Right atrium auricular region (tissue), 2 donors: ENCODE measurements around the gene FBXO42. TPM values are rescaled to one million over a fixed set of nuclear protein-coding genes. Genes with fewer than 3 reads are reported as not detected.

Experiments
- DNase-seq: peaks from one replicate; pipeline ENCODE4 v3.0.0-alpha.2; 2019; ENCODE audit warnings: low spot score
- H3K27ac ChIP-seq, 2 donors: fragments of 200-600 bp; sonication (generic); 1 replicate in 1 of 2; 2 replicates in 1 of 2; pipeline ENCODE4 v1.5.1; 2016 to 2019
- H3K27me3 ChIP-seq, 2 donors: fragments of 200-600 bp; sonication (generic); one replicate each; pipeline versions ENCODE4 v1.5.1 to v1.6.0; 2017 to 2019
- H3K36me3 ChIP-seq: fragments of 200-600 bp; sonication (generic); one replicate; pipeline ENCODE4 v1.5.1; 2016
- H3K4me1 ChIP-seq, 2 donors: fragments of 200-600 bp; sonication (generic); one replicate each; pipeline versions ENCODE4 v1.5.1 to v1.6.0; 2017 to 2019
- H3K4me3 ChIP-seq, 2 donors: fragments of 200-600 bp; sonication (generic); 1 replicate in 1 of 2; 2 replicates in 1 of 2; pipeline ENCODE4 v1.5.1; 2017 to 2019; ENCODE audit warnings: mild to moderate bottlenecking in 1 of 2, moderate library complexity in 1 of 2
- H3K9me3 ChIP-seq, 2 donors: fragments of 200-600 bp; sonication (generic); one replicate each; pipeline ENCODE4 v1.5.1; 2019
- total RNA-seq, 2 donors: library from RNA; depleted of rRNA; stranded (reverse); fragments of >200 nt; gene quantifications; one replicate each; pipeline ENCODE4 v1.1.0, GENCODE V29; 2016
- TF ChIP-seq, protein P1 (sequence below), 2 donors: fragments of 200-600 bp; sonication (generic); IDR thresholded peaks; one replicate each; pipeline ENCODE4 v1.5.1; 2019; ENCODE audit warnings: antibody characterized with exemption in 2 of 2

Gene FBXO42
- total RNA-seq, 2 donors from 2014 or later: 11.9 to 16.5 TPM

DNA sequence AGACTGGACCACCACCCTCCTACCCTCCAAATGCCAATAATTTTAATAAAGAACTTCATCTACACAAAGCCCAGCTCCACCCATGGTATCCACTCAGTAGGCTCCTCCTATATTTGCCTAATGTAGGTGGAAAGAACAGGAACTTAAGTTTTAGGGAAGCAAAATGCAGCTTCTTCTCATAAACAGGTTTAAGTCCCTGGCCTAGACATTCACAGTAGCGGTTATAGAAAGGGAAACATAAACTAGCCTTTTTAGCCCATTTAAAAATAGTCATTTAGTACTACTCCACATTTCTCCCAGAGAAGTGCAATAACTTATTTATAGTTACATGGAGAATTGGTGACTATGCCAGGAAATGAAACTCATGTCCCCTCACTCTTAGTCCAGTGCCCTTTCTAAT lies 58.7 kb downstream of the FBXO42 start:
- peaks cover 11% of the 10 kb centered on the region for H3K36me3 ChIP-seq
- DNase-seq: no peak
- TF ChIP-seq, protein P1, sequence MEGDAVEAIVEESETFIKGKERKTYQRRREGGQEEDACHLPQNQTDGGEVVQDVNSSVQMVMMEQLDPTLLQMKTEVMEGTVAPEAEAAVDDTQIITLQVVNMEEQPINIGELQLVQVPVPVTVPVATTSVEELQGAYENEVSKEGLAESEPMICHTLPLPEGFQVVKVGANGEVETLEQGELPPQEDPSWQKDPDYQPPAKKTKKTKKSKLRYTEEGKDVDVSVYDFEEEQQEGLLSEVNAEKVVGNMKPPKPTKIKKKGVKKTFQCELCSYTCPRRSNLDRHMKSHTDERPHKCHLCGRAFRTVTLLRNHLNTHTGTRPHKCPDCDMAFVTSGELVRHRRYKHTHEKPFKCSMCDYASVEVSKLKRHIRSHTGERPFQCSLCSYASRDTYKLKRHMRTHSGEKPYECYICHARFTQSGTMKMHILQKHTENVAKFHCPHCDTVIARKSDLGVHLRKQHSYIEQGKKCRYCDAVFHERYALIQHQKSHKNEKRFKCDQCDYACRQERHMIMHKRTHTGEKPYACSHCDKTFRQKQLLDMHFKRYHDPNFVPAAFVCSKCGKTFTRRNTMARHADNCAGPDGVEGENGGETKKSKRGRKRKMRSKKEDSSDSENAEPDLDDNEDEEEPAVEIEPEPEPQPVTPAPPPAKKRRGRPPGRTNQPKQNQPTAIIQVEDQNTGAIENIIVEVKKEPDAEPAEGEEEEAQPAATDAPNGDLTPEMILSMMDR (IDR thresholded peaks at IDR 0.05): no peak

DNA sequence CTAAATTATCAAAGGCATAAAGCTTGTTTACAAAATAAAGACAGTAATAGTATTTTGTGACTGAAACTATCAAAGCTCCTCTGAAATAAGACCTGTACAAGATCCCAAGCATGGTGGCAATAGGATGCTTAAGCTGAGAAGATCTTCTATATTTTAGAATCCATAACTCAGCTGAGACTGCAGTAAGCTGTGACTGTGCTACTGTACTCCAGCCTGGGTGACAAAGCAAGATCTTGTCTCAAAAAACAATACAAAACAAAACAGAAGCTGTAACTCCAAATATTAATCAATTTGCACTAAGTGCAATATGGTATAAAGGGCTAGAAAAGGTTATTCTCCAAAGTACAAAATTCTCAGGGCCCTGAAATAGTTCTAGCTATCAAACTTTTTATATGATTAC lies 59.5 kb downstream of the FBXO42 start:
- no peak overlapping the region for H3K4me3 ChIP-seq
- peaks cover 0 to 19% of the 10 kb centered on the region in 2 donors for H3K4me1 ChIP-seq

More for the DNA sequence above, 58.7 kb downstream of the FBXO42 start:
- Histone ChIP-seq H3K4me3 (no peak overlapping the region), H3K27ac (peak overlapping the region in 1 of 2 donors; percentile 23), H3K9me3 (no peaks in the 10 kb centered on the region), H3K27me3 (no peaks in the 10 kb centered on the region), H3K4me1 (peaks cover 0 to 19% of the 10 kb centered on the region in 2 donors)

DNA sequence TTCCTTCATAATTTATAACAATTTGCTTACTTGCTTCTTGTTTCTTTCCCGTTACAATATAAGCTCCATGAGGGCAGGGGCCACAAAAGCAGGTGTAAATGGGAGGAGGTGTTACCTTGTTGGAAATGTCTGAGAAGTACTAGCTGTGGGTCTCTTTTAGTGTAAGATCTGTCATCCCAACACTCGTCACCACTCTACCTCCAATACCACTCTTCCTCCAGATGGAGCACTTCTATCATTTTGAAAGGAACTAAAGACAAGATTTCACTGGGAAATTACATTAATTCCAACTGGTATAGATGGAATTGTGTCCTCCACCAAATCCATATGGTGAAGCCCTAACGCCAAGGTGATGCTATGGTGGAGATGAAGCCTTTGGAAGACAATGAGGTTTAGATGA lies 62.3 kb downstream of the FBXO42 start:
- Histone ChIP-seq H3K36me3 (peaks cover 21% of the 10 kb centered on the region), H3K27ac (no peak overlapping the region), H3K27me3 (no peaks in the 10 kb centered on the region), H3K9me3 (no peaks in the 10 kb centered on the region), H3K4me3 (no peak overlapping the region), H3K4me1 (peaks cover 0 to 19% of the 10 kb centered on the region in 2 donors)
- TF ChIP-seq, protein P1 (IDR thresholded peaks at IDR 0.05): no peak
- DNase-seq: no peak

More for the DNA sequence above, 59.5 kb downstream of the FBXO42 start:
- peaks cover 11% of the 10 kb centered on the region for H3K36me3 ChIP-seq
- H3K27ac ChIP-seq: no peak overlapping the region
- TF ChIP-seq, protein P1 (IDR thresholded peaks at IDR 0.05): no peak
- H3K27me3 ChIP-seq: no peaks in the 10 kb centered on the region
- no peak for DNase-seq
- H3K9me3 ChIP-seq: no peaks in the 10 kb centered on the region

DNA sequence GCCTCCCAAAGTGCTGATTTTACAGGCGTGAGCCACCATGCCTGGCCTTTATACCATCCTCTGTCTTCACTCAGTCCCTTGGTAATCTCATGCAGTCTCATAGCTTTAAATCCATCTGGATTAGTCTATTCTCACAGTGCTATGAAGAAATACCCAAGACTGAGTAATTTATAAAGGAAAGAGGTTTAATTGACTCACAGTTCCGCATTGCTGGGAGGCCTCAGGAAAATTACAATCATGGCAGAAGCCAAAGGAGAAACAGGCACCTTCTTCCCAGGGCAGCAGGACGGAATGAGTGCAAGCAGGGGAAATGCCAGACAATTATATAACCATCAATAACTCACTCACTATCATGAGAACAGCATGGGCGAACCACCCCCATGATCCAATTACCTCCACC lies 66.2 kb downstream of the FBXO42 start:
- Histone ChIP-seq H3K36me3 (peaks cover 16% of the 10 kb centered on the region), H3K4me3 (no peak overlapping the region), H3K27ac (no peak overlapping the region), H3K9me3 (no peaks in the 10 kb centered on the region), H3K27me3 (no peaks in the 10 kb centered on the region), H3K4me1 (peaks cover 0 to 1% of the 10 kb centered on the region in 2 donors)
- DNase-seq: no peak
- TF ChIP-seq, protein P1 (IDR thresholded peaks at IDR 0.05): no peak

DNA sequence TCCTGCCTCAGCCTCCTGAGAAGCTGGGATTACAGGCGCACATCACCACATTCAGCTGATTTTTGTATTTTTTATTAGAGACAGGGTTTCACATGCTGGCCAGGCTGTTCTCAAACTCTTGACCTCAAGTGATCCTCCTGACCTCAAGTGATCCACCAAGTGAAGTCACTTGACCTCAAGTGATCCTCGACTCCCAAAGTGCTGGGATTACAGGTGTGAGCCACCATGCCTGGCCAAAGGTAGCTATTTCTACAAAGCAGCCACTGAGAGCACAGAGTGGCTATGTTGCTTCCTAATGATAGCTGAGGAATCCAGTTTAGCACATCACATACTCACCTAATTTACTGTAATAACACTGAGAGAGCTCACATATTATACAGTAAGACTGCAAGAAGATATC lies 70.5 kb downstream of the FBXO42 start:
- Histone ChIP-seq H3K27ac (no peak overlapping the region), H3K36me3 (peaks cover 11% of the 10 kb centered on the region), H3K27me3 (no peaks in the 10 kb centered on the region), H3K4me3 (no peak overlapping the region), H3K4me1 (peaks cover 0 to 10% of the 10 kb centered on the region in 2 donors), H3K9me3 (no peaks in the 10 kb centered on the region)
- TF ChIP-seq, protein P1 (IDR thresholded peaks at IDR 0.05): no peak
- no peak for DNase-seq

- Histone ChIP-seq H3K4me1 (peaks cover 0 to 10% of the 10 kb centered on the region in 2 donors), H3K27me3 (no peaks in the 10 kb centered on the region), H3K27ac (no peak overlapping the region), H3K36me3 (no peaks in the 10 kb centered on the region), H3K4me3 (no peak overlapping the region), H3K9me3 (no peaks in the 10 kb centered on the region)
- no peak for DNase-seq
- TF ChIP-seq, protein P1 (IDR thresholded peaks at IDR 0.05): no peak
Measured at GRCh38 chr1:16279186-16279585, 73.1 kb downstream of the FBXO42 start.
